Common myeloid progenitor, CD34-positive (primary cell): ENCODE measurements around the gene LSAMP.

Source experiments
- CTCF ChIA-PET: fragments of 350-600 bp; sonication (Branson Sonifier 250); formaldehyde crosslinking; loops from one replicate; lab custom pipeline; 2021; ENCODE audit warnings: antibody characterized with exemption; lab: Charles Lee
- POLR2A ChIA-PET: fragments of 350-600 bp; sonication (Branson Sonifier 250); formaldehyde crosslinking; loops from one replicate; lab custom pipeline; 2021; ENCODE audit warnings: antibody characterized with exemption; lab: Charles Lee
- DNase-seq, 3 donors: peaks; one replicate each; pipeline versions ENCODE4 v3.0.0 to v3.0.0-alpha.2; 2013
- H3K27ac ChIP-seq, 2 experiments: 1 replicate in 1 of 2; 2 replicates in 1 of 2; pipeline ENCODE4 v1.7.0; 2013; ENCODE audit warnings: inconsistent platforms in 2 of 2, low read length in 2 of 2, mild to moderate bottlenecking in 2 of 2, low read depth in 1 of 2, moderate library complexity in 1 of 2; ENCODE audit not compliant: severe bottlenecking in 2 of 2, insufficient read depth in 1 of 2, poor library complexity in 1 of 2
- H3K27me3 ChIP-seq, 5 experiments: replicated peaks in 2 of 5; 1 replicate in 3 of 5; 2 replicates in 2 of 5; pipeline versions ENCODE4 v1.6.1 to v1.7.0; 2013; ENCODE audit warnings: low read length in 4 of 5, mild to moderate bottlenecking in 2 of 5, moderate library complexity in 2 of 5, inconsistent platforms in 1 of 5; ENCODE audit not compliant: insufficient read depth in 5 of 5, control insufficient read depth in 4 of 5
- H3K36me3 ChIP-seq, 4 experiments: 1 replicate in 2 of 4; 2 replicates in 2 of 4; pipeline versions ENCODE4 v1.6.1 to v1.7.0; 2013; ENCODE audit warnings: low read length in 3 of 4, control low read depth in 1 of 4, mild to moderate bottlenecking in 1 of 4; ENCODE audit not compliant: control insufficient read depth in 4 of 4, insufficient read depth in 4 of 4
- H3K4me1 ChIP-seq, 4 experiments: 1 replicate in 3 of 4; 2 replicates in 1 of 4; pipeline versions ENCODE4 v1.6.1 to v1.7.1; 2013; ENCODE audit warnings: low read length in 3 of 4, mild to moderate bottlenecking in 3 of 4, control low read depth in 1 of 4, inconsistent platforms in 1 of 4, moderate library complexity in 1 of 4; ENCODE audit not compliant: control insufficient read depth in 4 of 4, insufficient read depth in 4 of 4; ENCODE audit errors: control extremely low read depth in 1 of 4
- H3K4me3 ChIP-seq, 7 experiments: 1 replicate in 4 of 7; 2 replicates in 3 of 7; pipeline versions ENCODE4 v1.5.1 to v1.7.0; 2013; ENCODE audit warnings: mild to moderate bottlenecking in 7 of 7, low read length in 6 of 7, moderate library complexity in 6 of 7, inconsistent platforms in 2 of 7, low read depth in 2 of 7, control low read depth in 1 of 7; ENCODE audit not compliant: insufficient read depth in 4 of 7, control insufficient read depth in 1 of 7; ENCODE audit errors: extremely low read depth in 1 of 7
- H3K9me3 ChIP-seq, 5 experiments: 1 replicate in 4 of 5; 2 replicates in 1 of 5; pipeline versions ENCODE4 v1.6.1 to v1.7.1; 2013; ENCODE audit warnings: low read length in 4 of 5, mild to moderate bottlenecking in 2 of 5, inconsistent platforms in 1 of 5, low read depth in 1 of 5, moderate library complexity in 1 of 5; ENCODE audit not compliant: control insufficient read depth in 4 of 5, insufficient read depth in 2 of 5; ENCODE audit errors: control extremely low read depth in 1 of 5
- WGBS: methylation state at CpG from one replicate; pipeline ENCODE4 v1.1.5; 2013; ENCODE audit not compliant: insufficient coverage; 5-methylcytosine and 5-hydroxymethylcytosine counted together

The LSAMP gene

DNA sequence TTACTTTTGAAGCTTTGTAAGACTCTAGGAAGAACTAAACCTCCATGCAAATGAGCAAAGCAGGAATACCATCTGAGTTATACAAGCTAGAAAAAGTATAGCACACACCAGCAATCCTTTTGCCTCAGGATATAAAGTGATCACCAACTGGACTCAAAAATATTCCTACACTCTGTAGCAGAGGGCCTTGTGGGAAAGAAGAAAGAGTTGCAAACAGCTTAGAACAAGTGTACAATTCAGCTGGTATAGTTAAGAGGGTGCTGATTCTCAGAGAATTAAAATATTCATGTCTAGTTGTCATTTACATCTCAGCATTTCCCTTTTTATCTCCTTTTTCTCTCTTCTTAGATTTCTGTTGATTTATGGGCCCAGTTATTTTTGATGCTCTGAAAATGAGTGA, 573.6 kb downstream of the LSAMP start:
- ChIA-PET CTCF (no interaction called here), POLR2A (no interaction called here)
- no peaks in the 10 kb centered on the region for H3K36me3 ChIP-seq
- H3K4me1 ChIP-seq, result no peaks in the 10 kb centered on the region
- H3K27me3 ChIP-seq, result no peaks in the 10 kb centered on the region
- no peak overlapping the region for H3K27ac ChIP-seq
- H3K4me3 ChIP-seq, result no peak overlapping the region
- no peaks in the 10 kb centered on the region for H3K9me3 ChIP-seq
- DNase-seq, result no peak

DNA sequence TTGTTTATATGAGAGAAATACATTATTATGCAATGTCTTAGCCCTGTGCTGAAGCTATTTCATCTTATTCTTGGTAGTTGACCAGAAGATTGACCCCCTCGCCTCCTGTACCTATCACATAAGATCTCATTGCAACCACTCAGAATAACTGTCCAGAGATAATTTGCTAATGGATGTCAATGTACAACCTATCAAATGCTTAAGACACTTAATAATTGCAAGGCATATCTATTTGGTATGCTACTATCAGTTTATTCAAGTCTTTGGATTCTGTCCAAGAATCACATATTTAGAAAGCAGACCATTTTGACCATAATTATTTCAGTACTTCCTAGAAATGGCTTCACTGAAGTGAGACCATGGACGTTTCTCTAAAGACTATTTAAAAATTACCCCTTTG, 580.4 kb downstream of the LSAMP start:
- ChIA-PET POLR2A (no interaction called here), CTCF (interaction anchor here (0.9 to 1.1 kb wide), 2 partner anchors 15 to 19 kb away, joined by 3 to 4 read pairs; no protein-coding TSS in a partner anchor)
- Histone ChIP-seq H3K4me1 (no peaks in the 10 kb centered on the region), H3K27ac (no peak overlapping the region), H3K4me3 (no peak overlapping the region), H3K9me3 (no peaks in the 10 kb centered on the region), H3K27me3 (peaks cover 0 to 2% (median 0%) of the 10 kb centered on the region in 5 experiments), H3K36me3 (no peaks in the 10 kb centered on the region)
- DNase-seq, result no peak
- 67% methylated on average over 1 of the region's 2 CpGs for WGBS

DNA sequence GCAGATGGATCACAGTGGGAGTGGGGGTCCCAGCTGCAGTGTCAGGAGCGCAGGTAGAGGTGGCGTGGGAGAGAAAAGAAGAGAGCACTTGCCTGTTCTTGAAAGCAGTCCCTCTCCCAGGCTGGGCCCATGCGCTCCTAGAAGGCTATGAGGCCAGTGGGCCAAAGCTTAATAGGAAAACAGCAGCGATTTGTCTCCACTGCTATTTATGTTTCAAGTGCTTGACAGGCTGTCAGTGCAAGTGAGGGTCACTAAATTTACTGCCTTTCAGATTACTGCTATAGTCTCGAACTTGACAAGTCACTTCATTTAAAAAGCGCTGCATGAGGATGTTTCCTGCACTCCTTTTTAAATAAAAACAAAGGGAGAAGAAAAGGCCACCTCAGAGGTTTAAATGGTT, 582.4 kb downstream of the LSAMP start:
- no peak for DNase-seq
- H3K9me3 ChIP-seq, result no peaks in the 10 kb centered on the region
- no peaks in the 10 kb centered on the region for H3K36me3 ChIP-seq
- no peak overlapping the region for H3K4me3 ChIP-seq
- H3K4me1 ChIP-seq, result no peaks in the 10 kb centered on the region
- peaks cover 0 to 5% (median 5%) of the 10 kb centered on the region in 5 experiments for H3K27me3 ChIP-seq
- ChIA-PET CTCF (no interaction called here), POLR2A (no interaction called here)
- no peak overlapping the region for H3K27ac ChIP-seq
- WGBS, result 64% methylated on average over 5 of the region's 6 CpGs

DNA sequence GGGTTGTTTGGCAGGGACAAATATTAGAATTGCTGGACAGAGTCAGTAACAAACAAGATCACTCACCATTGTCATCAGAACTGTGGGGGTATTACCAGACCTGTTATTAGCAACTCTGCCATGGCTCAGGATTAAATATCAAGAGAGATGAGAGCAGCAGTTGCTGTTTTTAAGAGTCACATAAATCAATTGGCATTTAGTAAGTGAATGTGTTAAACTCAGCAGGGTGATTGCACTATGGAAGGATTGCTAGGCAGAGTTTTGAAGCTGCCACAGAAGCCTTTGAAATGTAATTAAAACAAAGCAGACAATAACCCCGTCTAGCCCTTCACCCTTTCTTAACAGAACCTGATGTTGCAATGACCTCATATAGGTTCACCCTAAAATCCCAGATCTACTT, 583.2 kb downstream of the LSAMP start:
- peaks cover 0 to 7% (median 5%) of the 10 kb centered on the region in 5 experiments for H3K27me3 ChIP-seq
- no peak overlapping the region for H3K4me3 ChIP-seq
- POLR2A ChIA-PET, result no interaction called here
- CTCF ChIA-PET, result no interaction called here
- no peak overlapping the region for H3K27ac ChIP-seq
- no peaks in the 10 kb centered on the region for H3K4me1 ChIP-seq
- no peaks in the 10 kb centered on the region for H3K36me3 ChIP-seq
- no peaks in the 10 kb centered on the region for H3K9me3 ChIP-seq
- WGBS, result 100% methylated on average over 1 of the region's 1 CpG
- no peak for DNase-seq

DNA sequence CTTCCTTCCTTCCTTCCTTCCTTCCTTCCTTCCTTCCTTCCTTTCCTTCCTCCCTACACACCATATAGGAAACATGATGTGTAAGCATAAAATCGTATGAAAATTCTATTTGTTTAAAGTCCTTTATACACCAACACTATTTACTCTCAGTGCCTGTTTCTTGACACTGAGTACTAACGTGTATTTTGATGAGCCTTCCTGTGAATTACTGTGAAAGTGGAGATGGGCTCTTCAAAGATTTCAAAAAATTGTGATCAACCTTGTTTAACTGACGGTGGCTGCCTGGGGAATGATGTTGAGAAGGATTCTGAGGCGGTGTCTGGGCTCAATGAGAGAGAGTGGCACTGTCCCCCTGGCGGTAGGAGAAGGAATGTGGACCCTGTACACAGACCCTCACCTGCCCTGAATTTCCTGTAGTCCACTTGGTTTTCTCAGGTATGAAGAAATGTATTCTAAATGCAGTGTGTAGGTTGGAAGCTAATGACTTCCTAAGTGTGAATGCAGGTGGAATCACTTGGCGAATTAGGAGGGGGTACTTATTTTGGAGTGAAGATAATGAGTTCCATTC, 584.0 kb downstream of the LSAMP start:
- ChIA-PET POLR2A (no interaction called here), CTCF (no interaction called here)
- Histone ChIP-seq H3K9me3 (no peaks in the 10 kb centered on the region), H3K27me3 (peaks cover 0 to 7% (median 5%) of the 10 kb centered on the region in 5 experiments), H3K36me3 (no peaks in the 10 kb centered on the region), H3K4me1 (no peaks in the 10 kb centered on the region), H3K4me3 (no peak overlapping the region), H3K27ac (no peak overlapping the region)
- DNase-seq, result no peak
- WGBS, result 81% methylated on average over 5 of the region's 6 CpGs

DNA sequence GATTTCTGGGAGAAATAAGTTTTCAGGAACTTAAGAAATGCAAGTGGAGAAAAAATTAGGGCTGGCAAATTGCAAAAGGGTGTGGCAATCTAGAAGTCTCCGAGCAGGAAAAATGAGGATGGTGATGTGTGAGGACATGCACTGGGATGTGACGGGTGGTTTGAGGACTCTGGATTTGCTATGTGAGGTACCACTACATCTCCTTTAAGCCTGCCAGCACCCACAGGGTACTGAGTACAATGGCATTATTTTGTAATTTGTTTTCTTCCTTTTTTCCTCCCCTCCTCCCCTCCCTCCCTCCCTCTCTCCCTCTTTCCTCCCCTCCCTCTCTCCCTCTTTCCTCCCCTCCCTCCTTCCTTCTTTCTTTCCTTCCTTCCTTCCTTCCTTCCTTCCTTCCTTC, 584.5 kb downstream of the LSAMP start:
- no peaks in the 10 kb centered on the region for H3K4me1 ChIP-seq
- DNase-seq, result no peak
- H3K27me3 ChIP-seq, result peaks cover 0 to 7% (median 5%) of the 10 kb centered on the region in 5 experiments
- H3K27ac ChIP-seq, result no peak overlapping the region
- CTCF ChIA-PET, result no interaction called here
- no peak overlapping the region for H3K4me3 ChIP-seq
- H3K9me3 ChIP-seq, result no peaks in the 10 kb centered on the region
- H3K36me3 ChIP-seq, result no peaks in the 10 kb centered on the region
- 100% methylated on average over 2 of the region's 2 CpGs for WGBS
- POLR2A ChIA-PET, result no interaction called here

DNA sequence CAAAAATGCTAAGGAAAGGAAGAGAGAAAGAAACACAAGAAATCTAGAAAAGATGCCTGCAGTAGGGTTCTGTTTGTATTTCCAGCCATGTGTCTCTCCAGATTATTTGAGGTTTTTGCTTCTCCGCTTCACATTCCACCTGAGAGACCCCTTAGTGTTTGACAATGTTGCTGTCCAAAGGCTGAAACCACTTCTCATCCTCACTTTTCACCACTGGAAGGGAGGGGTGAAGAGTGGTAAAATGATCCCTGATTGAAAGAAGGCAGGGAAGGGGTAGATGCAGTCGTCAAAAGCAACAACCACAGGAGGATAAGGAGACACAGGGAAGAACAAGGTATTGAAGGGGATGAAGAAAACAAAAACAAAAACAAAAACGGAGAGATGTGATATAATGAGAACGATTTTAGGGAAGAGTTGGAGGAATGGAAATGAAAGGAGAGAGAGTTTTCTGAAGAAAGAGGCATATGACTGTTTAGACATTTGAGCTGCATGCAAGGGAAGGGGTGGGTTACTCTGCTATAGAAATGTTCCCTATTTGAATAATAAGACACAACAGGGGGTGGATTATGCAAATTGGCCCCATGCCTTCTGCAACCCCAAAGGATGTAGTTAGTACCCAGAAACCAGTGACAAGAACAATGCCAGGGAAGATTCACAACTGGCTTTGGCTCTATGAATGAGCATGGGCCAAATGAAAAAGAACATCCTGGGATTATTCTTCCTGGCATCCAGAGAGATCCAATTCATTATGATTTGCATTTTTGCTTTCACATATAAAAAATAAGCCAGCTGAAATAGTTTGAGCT, 586.1 kb downstream of the LSAMP start:
- ChIA-PET POLR2A (no interaction called here), CTCF (no interaction called here)
- no peak overlapping the region for H3K27ac ChIP-seq
- H3K27me3 ChIP-seq, result peaks cover 0 to 7% (median 4%) of the 10 kb centered on the region in 5 experiments
- 2% methylated on average over 3 of the region's 4 CpGs for WGBS
- H3K4me1 ChIP-seq, result no peaks in the 10 kb centered on the region
- H3K36me3 ChIP-seq, result no peaks in the 10 kb centered on the region
- DNase-seq, result no peak
- no peaks in the 10 kb centered on the region for H3K9me3 ChIP-seq
- H3K4me3 ChIP-seq, result no peak overlapping the region
